ENCODE measurements around the gene DENND4C. TPM values are rescaled to one million over a fixed set of nuclear protein-coding genes. Genes with fewer than 3 reads are reported as not detected.
A peak's percentile ranks its signal among the peaks of the same experiment; 100 is the strongest.

DENND4C gene
- total RNA-seq, 4 donors from 2014 or later, result 101 to 143 (median 110) TPM

DNA sequence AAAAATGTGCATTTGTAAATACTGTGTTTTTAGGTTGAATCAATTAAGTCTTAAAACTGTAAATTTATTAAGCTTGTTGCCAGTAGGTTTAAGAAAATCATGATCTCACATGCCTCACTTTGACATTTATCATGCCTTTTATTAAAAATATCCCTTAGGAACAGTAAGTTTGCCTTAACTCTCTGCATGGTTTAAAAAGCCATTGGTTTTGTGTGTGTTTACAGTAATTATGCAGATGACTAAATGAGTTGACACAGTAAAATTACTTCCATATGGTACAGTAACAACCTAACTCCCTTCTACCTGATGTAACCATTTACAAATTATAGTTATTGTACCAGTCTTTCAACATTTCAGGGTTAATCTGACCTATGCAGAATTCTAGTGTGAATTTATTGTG lies 143.0 kb downstream of the DENND4C start:
- Histone ChIP-seq H3K4me1 (peaks cover 8 to 18% (median 13%) of the 10 kb centered on the region in 4 donors), H3K27ac (no peak overlapping the region), H3K9me3 (no peaks in the 10 kb centered on the region), H3K27me3 (no peaks in the 10 kb centered on the region), H3K36me3 (peaks cover 0 to 67% (median 2%) of the 10 kb centered on the region in 4 donors), H3K4me3 (no peak overlapping the region)
- no peak for DNase-seq
- TF ChIP-seq POLR2AphosphoS5 (IDR thresholded peaks at IDR 0.05), result peak in 1 of 3 donors; percentile 7
- no peak for TF ChIP-seq POLR2A (IDR thresholded peaks at IDR 0.05)
- intact Hi-C loops (cut with DNase I; ENCODE audit: low total_unique reads), result no loop called here
- in situ Hi-C loops (cut with MboI; ENCODE audit: low pct_ligation_motif_present in 1 of 4, low pct_unique_long_range_greater_than_20kb in 1 of 4, low sequenced_read_pairs in 3 of 4), result no loop called here

DNA sequence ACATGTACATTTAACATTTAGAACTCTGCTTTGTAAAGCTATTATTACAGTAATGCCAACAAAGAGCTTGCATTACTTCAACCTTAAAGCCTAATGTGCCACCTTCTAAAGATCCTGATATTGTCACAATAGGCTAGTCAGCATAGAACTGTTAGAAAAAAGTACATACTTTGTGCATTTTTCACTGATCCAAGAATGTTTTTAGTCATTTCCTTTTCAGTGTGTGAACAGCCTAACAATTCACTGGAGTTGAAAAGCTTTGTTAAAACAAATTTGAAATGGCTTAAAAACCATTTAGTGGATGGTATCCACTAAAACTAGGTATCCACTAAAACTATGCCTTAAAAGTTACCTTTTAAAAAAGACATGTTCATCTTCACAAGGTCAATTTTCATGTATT lies 145.0 kb downstream of the DENND4C start:
- no peak for DNase-seq
- in situ Hi-C loops (cut with MboI; ENCODE audit: low pct_ligation_motif_present in 1 of 4, low pct_unique_long_range_greater_than_20kb in 1 of 4, low sequenced_read_pairs in 3 of 4) (loop anchor here in 1 of 4 donors (25.0 kb wide), 1 partner anchor 188 kb away; no protein-coding TSS in a partner anchor), intact Hi-C loops (cut with DNase I; ENCODE audit: low total_unique reads) (no loop called here)
- Histone ChIP-seq H3K27ac (no peak overlapping the region), H3K9me3 (no peaks in the 10 kb centered on the region), H3K4me1 (peaks cover 10 to 27% (median 19%) of the 10 kb centered on the region in 4 donors), H3K36me3 (peaks cover 0 to 53% (median 1%) of the 10 kb centered on the region in 4 donors), H3K4me3 (no peak overlapping the region), H3K27me3 (no peaks in the 10 kb centered on the region)
- TF ChIP-seq POLR2AphosphoS5 (IDR thresholded peaks at IDR 0.05), result no peak
- TF ChIP-seq EP300 (IDR thresholded peaks at IDR 0.05; ENCODE audit: low read depth), result no peak

DNA sequence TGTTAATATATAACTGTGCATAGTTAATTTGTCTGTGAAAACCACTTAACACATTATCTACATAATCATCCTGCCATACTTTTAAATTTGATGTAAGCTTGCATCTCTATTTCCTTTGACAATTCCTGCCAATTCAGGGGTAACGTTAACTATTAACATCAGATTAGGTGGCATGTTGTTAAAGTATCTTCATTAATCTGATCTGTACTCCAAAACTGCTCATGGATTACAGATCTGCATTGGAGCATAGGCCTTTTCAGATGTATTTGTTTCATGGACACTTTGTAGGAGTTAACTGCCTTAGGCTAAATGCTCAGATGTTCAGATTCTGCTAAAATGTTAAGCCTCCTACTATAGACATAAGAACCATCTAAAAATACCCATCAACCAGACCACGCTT lies 146.4 kb downstream of the DENND4C start:
- Histone ChIP-seq H3K36me3 (peaks cover 0 to 46% (median 0%) of the 10 kb centered on the region in 4 donors), H3K4me3 (no peak overlapping the region), H3K9me3 (no peaks in the 10 kb centered on the region), H3K4me1 (peaks cover 10 to 30% (median 19%) of the 10 kb centered on the region in 4 donors), H3K27ac (no peak overlapping the region), H3K27me3 (no peaks in the 10 kb centered on the region)
- 57 to 67% methylated on average over 1 to 2 of the region's 2 CpGs for WGBS, 2 donors (ENCODE audit: low coverage in 1 of 2)
- in situ Hi-C loops (cut with MboI; ENCODE audit: low pct_ligation_motif_present in 1 of 4, low pct_unique_long_range_greater_than_20kb in 1 of 4, low sequenced_read_pairs in 3 of 4), result loop anchor here in 1 of 4 donors (25.0 kb wide), 1 partner anchor 190 kb away; no protein-coding TSS in a partner anchor
- no peak for TF ChIP-seq POLR2A (IDR thresholded peaks at IDR 0.05)
- no peak for TF ChIP-seq EP300 (IDR thresholded peaks at IDR 0.05; ENCODE audit: low read depth)
- TF ChIP-seq, protein P1, sequence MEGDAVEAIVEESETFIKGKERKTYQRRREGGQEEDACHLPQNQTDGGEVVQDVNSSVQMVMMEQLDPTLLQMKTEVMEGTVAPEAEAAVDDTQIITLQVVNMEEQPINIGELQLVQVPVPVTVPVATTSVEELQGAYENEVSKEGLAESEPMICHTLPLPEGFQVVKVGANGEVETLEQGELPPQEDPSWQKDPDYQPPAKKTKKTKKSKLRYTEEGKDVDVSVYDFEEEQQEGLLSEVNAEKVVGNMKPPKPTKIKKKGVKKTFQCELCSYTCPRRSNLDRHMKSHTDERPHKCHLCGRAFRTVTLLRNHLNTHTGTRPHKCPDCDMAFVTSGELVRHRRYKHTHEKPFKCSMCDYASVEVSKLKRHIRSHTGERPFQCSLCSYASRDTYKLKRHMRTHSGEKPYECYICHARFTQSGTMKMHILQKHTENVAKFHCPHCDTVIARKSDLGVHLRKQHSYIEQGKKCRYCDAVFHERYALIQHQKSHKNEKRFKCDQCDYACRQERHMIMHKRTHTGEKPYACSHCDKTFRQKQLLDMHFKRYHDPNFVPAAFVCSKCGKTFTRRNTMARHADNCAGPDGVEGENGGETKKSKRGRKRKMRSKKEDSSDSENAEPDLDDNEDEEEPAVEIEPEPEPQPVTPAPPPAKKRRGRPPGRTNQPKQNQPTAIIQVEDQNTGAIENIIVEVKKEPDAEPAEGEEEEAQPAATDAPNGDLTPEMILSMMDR (IDR thresholded peaks at IDR 0.05), result no peak
- TF ChIP-seq POLR2AphosphoS5 (IDR thresholded peaks at IDR 0.05), result no peak
- intact Hi-C loops (cut with DNase I; ENCODE audit: low total_unique reads), result no loop called here
- no peak for DNase-seq

DNA sequence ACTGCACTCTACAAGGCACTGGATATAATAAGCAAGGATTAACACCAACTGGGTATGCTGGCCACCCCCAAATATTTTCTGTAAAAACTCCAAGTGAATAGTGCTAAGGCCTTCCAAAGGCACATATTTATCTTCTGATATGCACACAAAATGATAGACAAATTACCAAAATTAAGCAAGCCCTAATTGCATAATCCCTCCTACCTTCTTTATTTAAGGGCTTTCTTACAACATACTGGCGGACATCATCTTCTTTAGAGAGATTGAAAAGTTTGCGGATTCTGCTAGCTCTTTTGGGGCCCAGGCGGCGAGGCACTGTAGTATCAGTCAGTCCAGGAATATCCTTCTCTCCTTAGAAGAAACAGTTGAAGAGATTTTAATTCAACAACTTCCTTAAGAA lies 147.7 kb downstream of the DENND4C start:
- H3K27me3 ChIP-seq, result no peaks in the 10 kb centered on the region
- 36 to 55% methylated on average over 4 of the region's 4 CpGs for WGBS, 2 donors (ENCODE audit: low coverage in 1 of 2)
- TF ChIP-seq POLR2AphosphoS5 (IDR thresholded peaks at IDR 0.05) (no peak), EP300 (IDR thresholded peaks at IDR 0.05; ENCODE audit: low read depth) (no peak), POLR2A (IDR thresholded peaks at IDR 0.05) (no peak)
- TF ChIP-seq, protein P1 (IDR thresholded peaks at IDR 0.05), result no peak
- in situ Hi-C loops (cut with MboI; ENCODE audit: low pct_ligation_motif_present in 1 of 4, low pct_unique_long_range_greater_than_20kb in 1 of 4, low sequenced_read_pairs in 3 of 4), result loop anchor here in 1 of 4 donors (25.0 kb wide), 1 partner anchor 191 kb away; no protein-coding TSS in a partner anchor
- intact Hi-C loops (cut with DNase I; ENCODE audit: low total_unique reads), result no loop called here
- peaks cover 10 to 30% (median 19%) of the 10 kb centered on the region in 4 donors for H3K4me1 ChIP-seq
- H3K36me3 ChIP-seq, result peaks cover 0 to 44% (median 0%) of the 10 kb centered on the region in 4 donors
- peak overlapping the region in 2 of 4 donors; percentile 85 to 95 for H3K27ac ChIP-seq
- H3K9me3 ChIP-seq, result no peaks in the 10 kb centered on the region
- no peak for DNase-seq
- peak overlapping the region in 1 of 4 donors; percentile 83 for H3K4me3 ChIP-seq

DNA sequence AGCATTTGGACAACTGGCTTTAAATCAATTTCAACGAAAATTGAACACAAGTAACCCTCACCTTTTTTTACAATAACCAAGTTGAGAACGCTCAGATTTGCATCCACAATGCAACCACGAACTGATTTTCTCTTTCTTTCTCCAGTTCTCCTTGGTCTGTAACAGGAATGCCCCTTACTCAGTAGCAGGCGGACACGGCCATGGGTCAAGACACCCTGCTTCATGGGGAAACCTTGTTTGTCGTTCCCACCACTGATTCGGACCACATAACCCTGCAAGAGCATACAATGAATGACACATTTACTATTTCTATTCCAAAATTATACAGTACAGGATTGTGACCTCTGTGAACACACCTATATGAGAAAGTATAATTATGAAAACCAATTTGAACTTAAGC lies 148.2 kb downstream of the DENND4C start:
- H3K27me3 ChIP-seq, result no peaks in the 10 kb centered on the region
- peak overlapping the region in 2 of 4 donors; percentile 76 to 83 for H3K4me3 ChIP-seq
- intact Hi-C loops (cut with DNase I; ENCODE audit: low total_unique reads), result no loop called here
- in situ Hi-C loops (cut with MboI; ENCODE audit: low pct_ligation_motif_present in 1 of 4, low pct_unique_long_range_greater_than_20kb in 1 of 4, low sequenced_read_pairs in 3 of 4), result loop anchor here in 1 of 4 donors (25.0 kb wide), 1 partner anchor 191 kb away; no protein-coding TSS in a partner anchor
- no peak for TF ChIP-seq POLR2A (IDR thresholded peaks at IDR 0.05)
- no peak for TF ChIP-seq POLR2AphosphoS5 (IDR thresholded peaks at IDR 0.05)
- peaks cover 0 to 42% (median 0%) of the 10 kb centered on the region in 4 donors for H3K36me3 ChIP-seq
- WGBS, 2 donors (ENCODE audit: low coverage in 1 of 2), result 22 to 24% methylated on average over 6 to 7 of the region's 7 CpGs
- H3K27ac ChIP-seq, result peak overlapping the region; percentile 85 to 96 (median 94)
- no peaks in the 10 kb centered on the region for H3K9me3 ChIP-seq
- DNase-seq, result no peak
- H3K4me1 ChIP-seq, result peaks cover 10 to 30% (median 19%) of the 10 kb centered on the region in 4 donors

Measured in transverse colon (tissue), 4 donors.